Stimulated activated naive CD4-positive, alpha-beta T cell (primary cell): ENCODE results near the gene CPLANE1.
"Not testable (repeated sequence)": the region's sequence is repeated elsewhere in the genome, so short reads cannot be mapped to it uniquely, and the experiment has no call there.

ENCODE experiments used
- DNase-seq, 6 experiments: peaks; one replicate each; lab custom pipeline; 2025; lab: John Stamatoyannopoulos, UW

Gene CPLANE1

DNA sequence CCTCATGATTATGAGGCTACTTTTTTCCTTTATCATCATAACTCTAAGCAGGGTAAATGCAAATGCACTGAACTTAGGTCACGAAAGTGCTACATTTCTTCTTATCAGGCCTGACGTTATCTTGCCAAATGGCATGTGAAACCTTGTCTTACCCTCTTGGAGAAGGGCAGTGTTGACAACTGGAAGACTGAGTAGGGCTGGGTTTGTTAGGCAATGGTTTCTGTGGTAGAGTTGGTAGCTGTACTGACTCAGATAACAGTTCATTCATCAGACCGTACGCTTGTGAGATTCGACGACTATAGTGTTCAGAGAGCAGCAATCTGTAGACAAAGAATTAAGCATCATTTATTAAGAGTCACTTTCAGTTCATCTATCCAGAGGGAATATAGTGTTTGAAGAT is 127.7 kb downstream of the CPLANE1 start:
- no peak for DNase-seq

DNA sequence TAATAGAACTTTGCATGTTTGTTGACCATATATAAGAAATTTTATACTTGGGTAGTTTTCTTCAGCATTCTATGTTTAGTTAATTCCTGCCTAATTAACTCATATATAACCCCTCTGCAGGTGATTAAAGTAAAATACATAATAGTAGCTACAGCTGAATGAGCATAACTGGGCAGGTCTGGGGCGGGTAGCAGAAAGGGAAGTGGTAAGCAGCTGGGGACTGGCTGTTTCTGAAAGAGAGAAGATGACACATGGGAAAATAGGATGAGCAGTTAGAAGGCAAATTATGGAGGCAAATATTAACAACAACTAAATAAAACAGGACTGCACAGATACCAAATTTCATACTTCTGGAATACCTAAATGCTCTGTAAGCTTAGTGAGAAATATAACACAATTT is 128.1 kb downstream of the CPLANE1 start:
- DNase-seq, result no peak

DNA sequence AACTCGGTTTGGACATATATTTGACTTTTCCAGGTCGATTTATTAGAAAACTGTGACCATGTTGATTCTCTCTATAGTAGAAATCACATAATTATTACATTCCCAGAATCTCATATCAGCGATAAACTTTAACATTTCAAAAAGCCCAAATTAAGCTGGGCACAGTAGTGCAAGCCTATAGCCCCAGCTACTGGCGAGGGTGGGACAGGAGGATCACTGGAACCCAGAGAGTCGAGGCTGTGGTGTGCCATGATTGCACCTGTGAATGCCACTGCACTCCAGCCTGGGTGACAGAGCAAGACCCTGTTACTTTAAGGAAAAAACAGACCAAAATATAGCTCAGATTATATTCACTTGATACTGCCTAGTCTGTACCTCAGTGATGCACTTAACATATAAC is 128.9 kb downstream of the CPLANE1 start:
- no peak for DNase-seq

DNA sequence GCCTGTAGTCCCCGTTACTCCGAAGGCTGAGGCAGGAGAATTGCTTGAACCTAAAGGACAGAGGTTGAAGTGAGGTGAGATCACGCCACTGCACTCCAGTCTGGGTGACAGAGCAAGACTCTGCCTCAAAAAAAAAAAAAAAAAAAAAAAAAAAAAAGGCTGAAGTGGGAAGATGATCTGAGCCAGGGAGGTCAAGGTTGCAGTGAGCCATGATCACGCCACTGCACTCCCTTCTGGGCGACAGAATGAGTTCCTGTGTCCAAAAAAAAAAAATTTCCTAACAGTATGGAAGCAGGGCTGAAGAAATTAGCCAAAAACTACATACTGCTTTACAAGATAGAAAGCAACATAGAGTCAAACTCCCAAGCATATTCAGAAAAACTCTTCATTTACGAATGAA is 132.8 kb downstream of the CPLANE1 start:
- no peak for DNase-seq

DNA sequence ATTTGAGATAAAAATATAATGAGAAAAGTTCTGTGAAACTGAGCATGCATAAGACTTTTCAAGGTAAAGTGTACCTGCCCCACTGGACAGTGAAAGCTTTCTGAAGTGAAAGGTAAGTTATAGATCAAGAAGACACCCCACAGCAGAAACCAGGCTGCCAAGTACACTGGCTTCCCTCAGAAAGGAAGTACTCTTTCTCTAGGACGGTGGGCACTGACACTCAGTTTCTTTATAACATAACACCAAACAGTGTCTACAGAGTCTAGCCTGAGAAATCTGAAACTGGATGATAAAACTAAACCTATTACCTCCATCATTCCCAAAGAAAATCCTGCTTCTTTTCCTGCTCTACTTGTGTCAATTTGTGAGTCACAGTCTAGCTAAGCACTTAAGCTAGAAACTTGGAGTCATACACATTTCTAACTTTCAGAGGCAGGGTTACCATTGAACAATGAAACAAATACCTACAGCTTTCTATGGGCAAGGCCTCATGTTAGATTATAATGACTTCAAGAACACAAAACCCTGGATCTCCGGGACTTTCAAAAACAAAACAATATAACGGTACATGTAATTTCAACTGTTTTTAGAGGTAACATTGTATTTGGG is 136.7 kb downstream of the CPLANE1 start:
- DNase-seq, result no peak

DNA sequence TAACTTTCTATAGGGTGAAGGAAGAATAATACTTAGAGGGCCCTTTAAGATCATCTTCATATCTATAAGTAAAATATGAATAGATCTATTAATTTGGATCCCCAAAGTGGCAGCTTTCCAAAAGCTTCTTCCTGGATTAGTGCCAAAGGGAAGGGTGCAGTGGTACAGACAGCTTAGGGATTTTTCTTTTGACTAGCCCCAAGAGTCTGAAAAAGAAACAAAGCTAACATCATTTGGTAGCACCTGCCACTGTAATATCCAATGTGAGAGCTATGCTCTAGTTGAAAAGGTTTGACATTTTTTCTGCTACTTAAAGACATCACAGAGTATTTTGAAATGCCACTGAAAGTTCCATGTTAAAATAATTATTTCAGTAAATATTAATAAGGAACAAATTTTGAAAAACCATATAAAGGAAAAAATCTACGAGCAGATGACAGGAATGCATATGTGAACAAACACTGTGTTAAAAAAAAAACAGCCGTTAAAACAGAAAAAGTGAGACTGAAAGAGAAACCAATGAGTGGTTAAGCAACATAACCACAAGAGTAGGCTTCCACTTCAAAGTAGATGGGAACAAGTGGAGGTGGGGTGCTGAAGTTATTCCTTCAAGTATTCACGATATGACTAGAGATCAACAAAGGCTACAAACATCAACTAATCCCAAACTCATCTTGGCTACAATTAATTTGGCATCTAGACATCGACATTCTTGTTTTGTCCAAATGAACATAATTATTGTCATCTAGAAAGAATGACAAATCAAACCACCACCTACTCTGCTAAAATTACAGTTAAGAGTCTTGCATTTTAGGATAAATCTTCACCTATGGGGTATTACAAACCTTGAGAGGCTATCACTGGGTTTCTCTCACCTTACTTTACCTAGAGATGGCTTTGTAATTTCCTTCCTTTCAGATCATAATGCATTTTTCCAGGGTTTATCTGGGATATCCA is 137.5 kb downstream of the CPLANE1 start:
- peak in 3 of 6 experiments; percentile 47 to 66 (median 65) for DNase-seq

DNA sequence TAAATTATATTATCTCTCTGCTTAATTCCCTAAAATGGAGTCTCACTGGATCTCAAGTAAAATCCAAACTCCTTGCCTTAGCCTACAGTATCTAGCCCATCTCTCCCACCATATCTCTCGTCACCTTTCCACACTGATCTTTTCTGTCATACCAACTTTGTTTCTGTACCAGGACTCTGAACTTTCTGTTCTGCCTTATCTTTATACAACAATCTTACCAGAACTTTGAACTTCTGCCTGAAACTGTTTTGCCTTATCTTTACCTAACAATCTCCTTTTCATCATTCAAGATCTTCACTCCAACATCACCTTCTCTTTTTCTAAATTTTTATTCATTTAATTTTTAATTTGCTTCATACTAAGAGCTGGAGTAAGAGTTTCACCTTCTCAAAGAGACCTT is 139.0 kb downstream of the CPLANE1 start:
- DNase-seq, result peak in 1 of 6 experiments; percentile 5

DNA sequence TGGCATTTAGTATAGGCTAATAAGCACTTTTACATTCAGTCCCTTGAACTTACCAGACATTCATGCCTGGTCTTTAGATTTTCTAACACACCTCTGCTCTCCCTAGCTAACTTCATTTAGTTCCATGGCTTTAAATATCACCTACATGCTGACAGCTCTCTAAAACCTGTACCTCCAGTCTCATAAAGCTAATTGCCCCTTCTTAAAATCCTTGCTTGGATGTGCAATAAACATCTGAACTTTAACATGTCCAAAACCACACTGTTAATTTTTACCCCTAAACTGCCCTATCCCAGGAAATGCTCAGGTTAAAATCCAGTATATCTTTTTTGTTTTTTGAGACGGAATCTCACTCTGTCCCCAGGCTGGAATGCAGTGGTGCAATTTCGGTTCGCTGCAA is 139.8 kb downstream of the CPLANE1 start:
- no peak for DNase-seq

DNA sequence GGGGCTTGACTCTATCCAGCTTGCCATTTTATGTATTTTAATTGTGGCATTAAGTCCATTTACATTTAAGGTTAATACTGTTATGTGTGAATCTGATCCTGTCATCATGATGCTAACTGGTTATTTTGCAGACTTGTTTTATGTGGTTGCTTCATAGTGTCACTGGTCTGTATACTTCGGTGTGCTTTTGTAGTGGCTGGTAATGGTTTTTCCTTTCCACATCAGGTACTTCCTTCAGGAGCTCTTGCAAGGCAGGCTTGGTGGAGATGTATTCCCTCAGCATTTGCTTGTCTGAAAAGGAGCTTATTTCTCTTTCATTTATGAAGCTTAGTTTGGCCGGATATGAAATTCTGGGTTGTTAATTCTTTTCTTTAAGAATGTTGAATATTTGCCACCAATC is 145.9 kb downstream of the CPLANE1 start:
- no peak for DNase-seq

DNA sequence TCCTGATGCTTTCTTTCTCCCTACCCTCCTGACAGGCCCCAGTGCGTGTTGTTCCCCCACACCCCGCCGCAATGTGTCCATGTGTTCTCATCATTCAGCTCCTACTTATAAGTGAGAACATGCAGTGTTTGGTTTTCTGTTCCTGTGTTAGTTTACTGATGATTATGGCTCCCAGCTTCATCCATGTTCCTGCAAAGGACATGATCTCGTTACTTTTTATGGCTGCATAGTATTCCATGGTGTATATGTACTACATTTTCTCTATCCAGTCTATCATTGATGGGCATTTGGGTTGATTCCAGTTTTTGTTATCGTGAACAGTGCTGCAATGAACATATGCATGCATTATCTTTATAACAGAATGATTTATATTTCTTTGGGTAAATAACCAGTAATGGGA is 149.9 kb downstream of the CPLANE1 start:
- DNase-seq, result not testable (repeated sequence)

DNA sequence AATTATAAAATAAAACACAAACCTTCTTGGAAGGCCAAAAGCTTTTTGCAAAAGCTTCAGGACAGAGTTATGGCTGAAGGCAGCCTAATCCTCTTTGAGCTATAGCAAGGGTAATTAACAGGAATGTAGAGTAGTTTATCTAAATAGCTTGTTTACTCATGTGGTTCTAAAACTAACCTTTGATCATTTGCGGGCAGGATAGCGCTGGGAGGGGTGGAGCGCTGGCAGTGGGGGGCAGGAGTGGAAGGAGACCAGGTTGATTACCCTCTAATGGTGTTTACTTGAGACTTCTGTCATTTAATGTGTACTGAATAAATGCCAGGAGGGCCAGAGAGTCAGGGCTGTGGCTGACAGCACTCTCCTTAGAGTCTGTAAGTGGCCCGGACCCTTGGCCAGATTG is 155.4 kb downstream of the CPLANE1 start:
- not testable (repeated sequence) for DNase-seq

DNA sequence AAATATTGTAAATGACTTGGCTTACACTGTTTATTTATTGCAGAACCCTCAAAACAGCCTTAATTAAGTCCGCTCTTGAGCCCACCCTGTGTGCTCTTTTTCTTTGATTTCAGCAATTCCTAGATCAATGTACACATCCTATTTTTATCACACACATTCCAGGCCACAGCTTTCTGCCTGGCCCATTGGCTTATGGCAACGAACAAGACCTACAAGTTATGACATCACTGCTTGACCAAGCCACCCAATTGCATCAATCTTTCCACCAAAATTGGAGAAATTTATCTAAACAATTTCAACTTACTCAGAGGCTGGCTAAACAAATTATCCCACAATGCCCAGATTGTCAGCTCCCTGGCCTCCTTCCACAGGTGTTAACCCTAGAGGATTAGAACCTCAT is 158.4 kb downstream of the CPLANE1 start:
- DNase-seq, result no peak

DNA sequence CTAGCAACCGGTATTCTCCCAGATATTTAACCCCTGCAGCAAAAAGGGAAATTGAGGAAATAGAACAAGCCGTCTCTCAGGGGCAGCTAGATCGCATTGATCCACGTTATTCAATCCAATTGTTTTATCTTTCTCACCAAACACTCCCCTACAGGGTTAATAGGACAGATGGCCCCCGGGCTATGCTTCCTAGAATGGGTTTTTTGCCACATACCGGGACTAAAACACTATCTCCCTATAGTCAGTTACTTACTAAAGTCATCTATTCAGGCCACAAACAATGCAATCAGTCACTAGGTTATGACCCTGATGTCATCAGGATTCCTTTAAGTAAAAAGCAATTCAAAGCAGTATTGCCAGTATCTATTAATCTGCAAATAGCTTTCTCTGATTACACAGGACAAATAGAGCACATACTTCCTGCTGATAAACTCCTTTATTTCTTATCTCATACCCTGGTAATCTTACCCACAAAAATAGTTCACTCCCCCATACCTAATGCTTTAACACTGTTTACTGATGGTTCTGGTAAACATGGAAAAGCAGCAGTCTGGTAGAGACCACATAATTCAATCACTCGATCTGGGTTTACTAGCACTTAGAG is 159.0 kb downstream of the CPLANE1 start:
- no peak for DNase-seq

DNA sequence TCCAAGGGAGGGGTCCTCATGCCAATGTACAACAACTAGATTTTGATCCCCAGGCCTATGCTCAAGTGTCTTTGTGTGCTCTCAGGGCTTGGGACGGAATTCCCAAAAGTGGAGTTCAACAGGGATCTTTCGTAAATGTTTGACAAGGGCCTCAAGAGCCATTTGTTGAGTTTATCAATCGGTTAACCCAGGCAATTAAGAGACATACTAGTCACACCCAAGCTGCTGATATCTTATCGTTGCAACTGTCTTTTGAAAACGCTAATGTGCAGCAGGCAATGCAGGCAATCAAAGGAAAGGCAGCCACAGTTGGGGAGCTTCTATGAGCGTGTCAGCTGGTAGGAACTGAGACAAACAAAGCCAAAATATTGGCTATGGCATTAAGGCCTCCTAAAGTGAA is 161.2 kb downstream of the CPLANE1 start:
- no peak for DNase-seq

DNA sequence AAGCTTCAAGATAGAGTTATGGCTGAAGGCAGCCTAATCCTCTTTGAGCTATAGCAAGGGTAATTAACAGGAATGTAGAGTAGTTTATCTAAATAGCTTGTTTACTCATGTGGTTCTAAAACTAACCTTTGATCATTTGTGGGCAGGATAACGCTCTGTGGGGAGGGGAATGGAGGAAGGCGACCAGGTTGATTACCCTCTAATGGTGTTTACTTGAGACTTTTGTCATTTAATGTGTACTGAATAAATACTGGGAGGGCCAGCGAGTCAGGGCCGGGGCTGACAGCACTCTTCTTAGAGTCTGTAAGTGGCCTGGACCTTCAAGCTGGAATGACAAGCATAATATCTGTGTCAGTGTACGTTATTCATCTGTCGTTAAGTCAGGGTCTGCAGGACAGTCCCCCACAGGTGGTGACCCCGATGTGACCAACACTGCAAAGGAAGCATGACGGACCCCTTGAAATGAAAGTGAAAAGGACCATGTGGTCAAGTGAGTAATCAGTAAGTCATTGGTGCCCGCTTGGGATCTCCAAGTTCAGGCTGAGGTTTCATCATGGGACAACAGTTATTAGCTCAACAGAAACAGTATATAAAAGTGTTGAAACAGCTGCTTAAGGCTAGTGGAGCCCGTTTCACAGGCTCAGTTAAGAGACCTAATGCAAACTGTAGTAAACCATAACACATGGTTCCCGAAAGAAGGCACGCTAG is 162.6 kb downstream of the CPLANE1 start:
- no peak for DNase-seq

DNA sequence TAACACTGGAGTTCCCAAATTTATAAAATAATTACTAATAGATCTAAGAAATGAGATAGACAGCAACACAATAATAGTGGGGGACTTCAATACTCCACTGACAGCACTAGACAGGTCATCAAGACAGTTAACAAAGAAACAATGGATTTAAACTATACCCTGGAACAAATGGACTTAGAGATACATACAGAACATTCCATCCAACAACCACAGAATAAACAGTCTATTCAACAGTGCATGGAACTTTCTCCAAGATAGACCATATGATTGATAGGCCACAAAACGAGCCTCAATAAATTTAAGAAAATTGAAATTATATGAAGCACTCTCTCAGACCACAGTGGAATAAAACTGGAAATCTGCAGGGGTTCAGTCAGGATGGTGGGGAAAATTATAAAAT is 163.2 kb downstream of the CPLANE1 start:
- DNase-seq, result not testable (repeated sequence)

DNA sequence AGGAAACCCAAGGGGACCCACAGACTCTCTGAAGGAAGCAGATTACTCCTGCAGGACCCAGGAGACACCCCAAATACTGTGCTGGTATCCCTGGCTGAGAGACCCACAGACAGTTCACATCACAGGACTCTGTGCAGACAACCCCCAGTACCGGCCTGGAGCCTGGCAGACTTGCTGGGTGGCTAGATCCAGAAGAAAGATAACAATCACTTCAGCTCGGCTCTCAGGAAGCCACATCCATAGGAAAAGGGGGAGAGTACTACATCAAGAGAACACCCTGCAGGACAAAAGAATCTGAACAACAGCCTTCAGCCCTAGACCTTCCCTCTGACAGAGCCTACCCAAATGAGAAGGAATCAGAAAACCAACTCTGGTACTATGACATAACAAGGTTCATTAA is 166.2 kb downstream of the CPLANE1 start:
- DNase-seq, result not testable (repeated sequence)

DNA sequence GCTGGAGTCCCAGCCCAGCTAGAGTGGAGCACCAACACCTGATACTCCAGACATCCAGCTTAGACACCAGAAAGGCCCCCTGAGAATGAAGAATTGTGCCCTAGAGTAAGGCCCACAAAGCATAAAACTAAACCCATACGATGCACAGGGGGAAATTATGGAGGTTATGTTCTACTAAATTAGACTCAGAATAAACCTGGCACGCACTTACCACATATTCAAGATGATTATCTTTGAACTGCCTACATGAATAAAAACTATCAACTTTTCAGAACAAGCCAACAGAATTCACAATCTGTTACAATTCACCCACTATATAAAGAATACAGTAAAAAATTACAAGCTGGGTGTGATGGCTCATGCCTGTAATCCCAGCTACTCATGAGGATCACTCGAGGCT is 168.5 kb downstream of the CPLANE1 start:
- no peak for DNase-seq

DNA sequence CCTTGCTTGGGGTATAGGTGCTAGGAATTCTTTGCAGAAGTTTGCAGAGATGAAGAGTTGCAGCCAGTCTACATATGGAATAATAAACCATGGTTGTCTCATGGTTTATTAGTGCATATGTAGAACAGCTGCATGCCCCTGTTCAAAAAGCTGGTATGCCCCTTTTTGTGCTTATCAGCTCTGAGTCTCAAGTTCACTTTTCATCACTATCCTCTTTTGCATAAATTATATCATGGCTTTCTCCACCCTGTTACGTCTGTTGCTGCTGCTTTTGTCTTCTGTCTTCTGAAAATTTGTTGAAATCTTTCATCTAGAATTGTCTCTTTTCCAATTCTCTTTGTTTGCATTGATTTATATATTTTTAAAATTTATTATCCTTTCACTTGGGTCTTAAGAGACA is 172.0 kb downstream of the CPLANE1 start:
- DNase-seq, result no peak

DNA sequence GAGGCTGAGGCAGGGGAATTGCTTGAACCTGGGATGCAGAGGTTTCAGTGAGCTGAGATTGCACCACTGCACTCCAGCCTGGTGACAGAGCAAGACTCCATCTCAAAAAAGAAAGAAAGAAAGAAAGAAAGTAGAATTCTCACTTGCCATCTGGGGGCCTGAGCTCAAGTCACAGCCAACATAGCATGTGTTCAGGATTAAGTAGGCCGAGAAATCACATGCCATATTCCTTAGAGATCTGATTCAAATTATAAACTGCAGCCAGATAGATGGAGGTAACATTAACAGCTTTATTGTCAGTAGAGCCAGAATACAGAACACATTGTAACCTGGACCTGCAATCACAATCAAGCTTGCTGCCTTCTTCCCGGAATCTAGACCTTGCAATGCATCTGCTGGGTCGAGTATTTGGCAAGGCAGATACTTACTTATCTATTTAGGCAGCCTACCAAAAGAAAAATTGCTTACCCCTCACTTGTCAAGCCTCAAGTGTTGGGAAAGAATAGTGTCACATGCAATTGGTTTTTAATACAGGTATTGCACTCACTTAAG is 173.7 kb downstream of the CPLANE1 start:
- DNase-seq, result no peak

DNA sequence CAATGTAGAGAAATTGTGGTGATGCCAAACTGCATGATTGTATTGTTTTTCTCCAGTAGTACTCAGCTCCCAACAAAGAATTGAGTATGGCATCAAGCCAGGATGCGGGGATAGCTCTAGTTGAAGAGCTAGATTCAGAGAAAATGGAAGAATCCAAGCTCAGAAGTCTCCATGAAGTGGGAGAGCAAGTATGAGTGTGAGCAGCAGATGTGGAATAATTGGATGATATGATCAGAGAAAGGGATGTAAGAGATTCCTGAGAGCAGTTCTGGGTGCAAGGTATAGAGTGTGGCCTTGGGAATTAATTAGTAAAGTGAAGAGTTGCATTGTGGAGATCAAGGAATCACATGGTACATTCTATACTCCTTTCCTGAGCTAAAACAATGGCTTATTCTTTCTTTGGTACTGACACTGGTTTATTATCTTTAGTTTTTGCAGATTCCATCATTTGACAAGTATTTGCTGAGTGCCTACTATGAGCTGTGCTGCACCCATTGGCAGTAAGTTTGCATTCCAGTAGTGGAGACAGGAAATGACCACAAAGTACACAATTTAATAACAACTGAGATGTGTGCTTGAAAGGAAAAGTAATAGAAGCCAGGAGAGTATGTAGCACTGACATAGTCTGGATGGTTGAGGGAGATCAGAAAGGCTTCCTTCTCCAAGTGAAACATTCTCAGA is 177.1 kb downstream of the CPLANE1 start:
- no peak for DNase-seq

DNA sequence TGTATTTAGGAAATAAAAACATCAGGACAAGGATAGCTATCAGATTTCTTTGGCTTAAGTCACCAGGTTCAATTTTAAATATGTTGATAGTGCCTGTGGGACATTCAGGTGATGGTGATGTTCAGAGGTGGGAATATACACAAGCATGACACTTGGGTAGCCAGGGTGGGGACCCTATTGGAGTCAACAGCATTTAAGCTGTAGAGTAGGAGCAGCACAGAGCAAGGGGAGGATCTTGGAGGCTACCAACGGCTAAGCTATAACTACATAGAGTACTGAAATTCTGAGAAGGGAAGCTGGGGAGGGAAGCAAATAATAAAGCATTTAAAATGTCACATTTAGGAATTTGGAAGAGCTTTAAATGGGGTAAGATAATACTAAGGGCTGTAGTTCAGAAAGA is 177.7 kb downstream of the CPLANE1 start:
- no peak for DNase-seq
